HUES48 (cell line): ENCODE data around the gene C4orf51.

Experiments
- H3K27ac ChIP-seq: one replicate; pipeline ENCODE4 v1.7.0; 2013; ENCODE audit warnings: low read depth, low read length, inconsistent platforms
- H3K27me3 ChIP-seq: 2 replicates; pipeline ENCODE4 v1.6.1; 2013; ENCODE audit warnings: mild to moderate bottlenecking, low read length; ENCODE audit not compliant: control insufficient read depth, insufficient read depth
- H3K36me3 ChIP-seq: 2 replicates; pipeline ENCODE4 v1.6.1; 2013; ENCODE audit warnings: low read length; ENCODE audit not compliant: control insufficient read depth, insufficient read depth
- H3K4me1 ChIP-seq: 2 replicates; pipeline ENCODE4 v1.6.1; 2013; ENCODE audit warnings: mild to moderate bottlenecking, low read length; ENCODE audit not compliant: control insufficient read depth, insufficient read depth
- H3K4me3 ChIP-seq: 2 replicates; pipeline ENCODE4 v1.5.1; 2013; ENCODE audit warnings: mild to moderate bottlenecking, low read depth, low read length
- H3K9ac ChIP-seq: 2 replicates; pipeline ENCODE4 v1.6.1; 2013; ENCODE audit warnings: mild to moderate bottlenecking, low read depth, low read length, moderate library complexity
- H3K9me3 ChIP-seq: 2 replicates; pipeline ENCODE4 v1.6.1; 2013; ENCODE audit warnings: low read length; ENCODE audit not compliant: control insufficient read depth, insufficient read depth

Gene C4orf51

GRCh38 chr4:145755802-145756201 is 75.9 kb downstream of the C4orf51 start:
- H3K27ac ChIP-seq = no peak overlapping the region
- H3K4me1 ChIP-seq = no peaks in the 10 kb centered on the region
- no peaks in the 10 kb centered on the region for H3K9me3 ChIP-seq
- no peak overlapping the region for H3K4me3 ChIP-seq
- no peak overlapping the region for H3K9ac ChIP-seq
- peaks cover 17% of the 10 kb centered on the region for H3K36me3 ChIP-seq
- H3K27me3 ChIP-seq = no peaks in the 10 kb centered on the region

- Histone ChIP-seq H3K36me3 (peaks cover 21% of the 10 kb centered on the region), H3K9ac (no peak overlapping the region), H3K27me3 (no peaks in the 10 kb centered on the region), H3K27ac (no peak overlapping the region), H3K4me3 (no peak overlapping the region), H3K9me3 (no peaks in the 10 kb centered on the region), H3K4me1 (no peaks in the 10 kb centered on the region)
Observed at GRCh38 chr4:145756244-145756643, 76.3 kb downstream of the C4orf51 start.

- H3K27me3 ChIP-seq = no peaks in the 10 kb centered on the region
- no peak overlapping the region for H3K9ac ChIP-seq
- H3K36me3 ChIP-seq = peaks cover 29% of the 10 kb centered on the region
- no peaks in the 10 kb centered on the region for H3K4me1 ChIP-seq
- H3K27ac ChIP-seq = no peak overlapping the region
- H3K9me3 ChIP-seq = no peaks in the 10 kb centered on the region
- H3K4me3 ChIP-seq = no peak overlapping the region
Observed at GRCh38 chr4:145757188-145757587, 77.2 kb downstream of the C4orf51 start.

GRCh38 chr4:145760176-145760575 is 80.2 kb downstream of the C4orf51 start:
- peaks cover 58% of the 10 kb centered on the region for H3K36me3 ChIP-seq

GRCh38 chr4:145760961-145761929 is 81.3 kb downstream of the C4orf51 start:
- no peak overlapping the region for H3K9ac ChIP-seq
- no peaks in the 10 kb centered on the region for H3K9me3 ChIP-seq
- H3K4me3 ChIP-seq = no peak overlapping the region
- H3K36me3 ChIP-seq = peaks cover 69% of the 10 kb centered on the region
- H3K27me3 ChIP-seq = no peaks in the 10 kb centered on the region
- no peaks in the 10 kb centered on the region for H3K4me1 ChIP-seq
- no peak overlapping the region for H3K27ac ChIP-seq

More at GRCh38 chr4:145760176-145760575, 80.2 kb downstream of the C4orf51 start:
- no peak overlapping the region for H3K4me3 ChIP-seq
- no peak overlapping the region for H3K27ac ChIP-seq
- H3K27me3 ChIP-seq = no peaks in the 10 kb centered on the region
- no peak overlapping the region for H3K9ac ChIP-seq
- H3K4me1 ChIP-seq = no peaks in the 10 kb centered on the region
- no peaks in the 10 kb centered on the region for H3K9me3 ChIP-seq

GRCh38 chr4:145762719-145763118 is 82.8 kb downstream of the C4orf51 start:
- Histone ChIP-seq H3K4me3 (no peak overlapping the region), H3K36me3 (peaks cover 81% of the 10 kb centered on the region), H3K9ac (no peak overlapping the region), H3K9me3 (no peaks in the 10 kb centered on the region), H3K4me1 (no peaks in the 10 kb centered on the region), H3K27me3 (no peaks in the 10 kb centered on the region), H3K27ac (no peak overlapping the region)

- no peaks in the 10 kb centered on the region for H3K9me3 ChIP-seq
- H3K27ac ChIP-seq = no peak overlapping the region
- no peaks in the 10 kb centered on the region for H3K4me1 ChIP-seq
- peaks cover 86% of the 10 kb centered on the region for H3K36me3 ChIP-seq
- H3K9ac ChIP-seq = no peak overlapping the region
- no peaks in the 10 kb centered on the region for H3K27me3 ChIP-seq
- H3K4me3 ChIP-seq = no peak overlapping the region
Observed at GRCh38 chr4:145763399-145763798, 83.5 kb downstream of the C4orf51 start.

GRCh38 chr4:145766273-145766672 is 86.3 kb downstream of the C4orf51 start:
- Histone ChIP-seq H3K36me3 (peaks cover 78% of the 10 kb centered on the region), H3K9me3 (no peaks in the 10 kb centered on the region), H3K4me1 (no peaks in the 10 kb centered on the region), H3K9ac (no peak overlapping the region), H3K27me3 (no peaks in the 10 kb centered on the region), H3K27ac (no peak overlapping the region), H3K4me3 (no peak overlapping the region)

GRCh38 chr4:145769450-145770037 is 89.6 kb downstream of the C4orf51 start:
- Histone ChIP-seq H3K9ac (no peak overlapping the region), H3K9me3 (no peaks in the 10 kb centered on the region), H3K4me1 (no peaks in the 10 kb centered on the region), H3K4me3 (no peak overlapping the region), H3K36me3 (peaks cover 80% of the 10 kb centered on the region), H3K27ac (no peak overlapping the region), H3K27me3 (no peaks in the 10 kb centered on the region)

GRCh38 chr4:145770124-145770523 is 90.2 kb downstream of the C4orf51 start:
- H3K9me3 ChIP-seq = no peaks in the 10 kb centered on the region
- H3K4me1 ChIP-seq = no peaks in the 10 kb centered on the region
- H3K27me3 ChIP-seq = no peaks in the 10 kb centered on the region
- H3K9ac ChIP-seq = no peak overlapping the region
- peaks cover 80% of the 10 kb centered on the region for H3K36me3 ChIP-seq
- H3K4me3 ChIP-seq = no peak overlapping the region
- H3K27ac ChIP-seq = no peak overlapping the region

- no peak overlapping the region for H3K9ac ChIP-seq
- H3K27me3 ChIP-seq = no peaks in the 10 kb centered on the region
- no peak overlapping the region for H3K27ac ChIP-seq
- H3K36me3 ChIP-seq = peaks cover 82% of the 10 kb centered on the region
- no peaks in the 10 kb centered on the region for H3K4me1 ChIP-seq
- no peak overlapping the region for H3K4me3 ChIP-seq
- H3K9me3 ChIP-seq = no peaks in the 10 kb centered on the region
Observed at GRCh38 chr4:145772347-145772746, 92.4 kb downstream of the C4orf51 start.
